ENCODE data around the gene SULT2B1.

SULT2B1 gene

GRCh38 chr19:48556163-48556562 is 4.2 kb downstream of the SULT2B1 start:
- POLR2A ChIA-PET (ENCODE audit: low non-redundant PET), result no interaction called here
- CTCF ChIA-PET, result interaction anchor here (0.6 to 0.7 kb wide), 3 partner anchors 53 to 421 kb away, joined by 3 read pairs; no protein-coding TSS in a partner anchor

DNA sequence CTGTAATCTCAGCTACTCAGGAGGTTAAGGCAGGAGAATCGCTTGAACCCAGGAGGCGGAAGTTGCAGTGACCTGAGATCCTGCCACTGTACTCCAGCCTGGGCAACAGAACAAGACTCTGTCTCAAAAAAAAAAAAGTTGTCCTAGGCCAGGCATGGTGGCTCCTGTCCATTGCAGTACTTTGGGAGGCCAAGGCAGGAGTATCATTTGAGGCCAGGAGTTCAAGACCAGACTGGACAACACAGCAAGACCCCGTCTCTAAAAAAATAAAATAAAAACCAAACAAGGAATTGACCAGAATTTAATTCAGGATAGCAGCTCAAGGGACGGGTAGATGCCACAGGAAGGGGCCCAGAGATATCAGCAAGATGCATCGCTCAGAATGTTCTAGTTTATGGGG is 4.9 kb downstream of the SULT2B1 start:
- ChIA-PET POLR2A (ENCODE audit: low non-redundant PET) (no interaction called here), CTCF (interaction anchor here (0.6 to 0.7 kb wide), 2 partner anchors 52 to 106 kb away, joined by 3 read pairs; no protein-coding TSS in a partner anchor)
- TF ChIP-seq, protein P1, sequence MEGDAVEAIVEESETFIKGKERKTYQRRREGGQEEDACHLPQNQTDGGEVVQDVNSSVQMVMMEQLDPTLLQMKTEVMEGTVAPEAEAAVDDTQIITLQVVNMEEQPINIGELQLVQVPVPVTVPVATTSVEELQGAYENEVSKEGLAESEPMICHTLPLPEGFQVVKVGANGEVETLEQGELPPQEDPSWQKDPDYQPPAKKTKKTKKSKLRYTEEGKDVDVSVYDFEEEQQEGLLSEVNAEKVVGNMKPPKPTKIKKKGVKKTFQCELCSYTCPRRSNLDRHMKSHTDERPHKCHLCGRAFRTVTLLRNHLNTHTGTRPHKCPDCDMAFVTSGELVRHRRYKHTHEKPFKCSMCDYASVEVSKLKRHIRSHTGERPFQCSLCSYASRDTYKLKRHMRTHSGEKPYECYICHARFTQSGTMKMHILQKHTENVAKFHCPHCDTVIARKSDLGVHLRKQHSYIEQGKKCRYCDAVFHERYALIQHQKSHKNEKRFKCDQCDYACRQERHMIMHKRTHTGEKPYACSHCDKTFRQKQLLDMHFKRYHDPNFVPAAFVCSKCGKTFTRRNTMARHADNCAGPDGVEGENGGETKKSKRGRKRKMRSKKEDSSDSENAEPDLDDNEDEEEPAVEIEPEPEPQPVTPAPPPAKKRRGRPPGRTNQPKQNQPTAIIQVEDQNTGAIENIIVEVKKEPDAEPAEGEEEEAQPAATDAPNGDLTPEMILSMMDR (conservative IDR thresholded peaks at IDR 0.05; ENCODE audit: low read depth), result no peak
- no peak for DNase-seq (ENCODE audit: low spot score)
- H3K27ac ChIP-seq, result peak overlapping the region; percentile 59

More at GRCh38 chr19:48556163-48556562, 4.2 kb downstream of the SULT2B1 start:
- H3K27ac ChIP-seq, result peak overlapping the region; percentile 59
- TF ChIP-seq, protein P1 (conservative IDR thresholded peaks at IDR 0.05; ENCODE audit: low read depth), result no peak
- DNase-seq (ENCODE audit: low spot score), result peak; percentile 79

DNA sequence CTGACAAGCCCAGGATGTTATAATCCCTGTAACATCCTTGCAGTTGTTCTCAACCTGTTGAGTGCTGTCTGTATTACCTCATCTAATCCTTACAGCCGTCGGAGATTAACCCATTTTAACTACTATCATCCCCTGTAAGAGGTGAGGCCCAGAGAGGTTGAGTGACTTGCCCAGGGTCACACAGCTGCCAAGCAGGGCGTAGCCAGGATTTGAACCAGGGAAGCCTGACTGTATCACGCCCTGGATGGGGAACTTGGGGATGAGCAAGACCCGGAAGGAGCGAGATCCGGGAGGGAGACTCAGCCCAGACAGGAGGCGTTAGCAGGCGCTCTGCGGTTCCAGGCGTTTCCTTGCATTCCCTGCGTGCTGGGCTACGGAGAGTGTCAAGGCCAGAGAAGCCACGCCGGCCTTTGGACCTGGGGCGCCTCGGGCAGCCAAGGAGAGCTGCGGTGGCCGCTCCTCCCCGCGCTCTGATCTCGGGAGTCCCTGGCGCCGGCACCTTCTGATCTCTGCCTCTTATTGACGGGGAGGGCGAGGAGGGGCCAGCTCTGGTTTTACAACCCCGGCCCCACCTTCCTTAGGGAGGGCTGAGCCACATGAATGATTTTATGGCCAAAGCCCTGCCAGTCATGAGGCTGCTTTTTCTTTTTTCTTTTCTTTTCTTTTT is 6.2 kb downstream of the SULT2B1 start:
- no peak for DNase-seq (ENCODE audit: low spot score)
- TF ChIP-seq, protein P1 (conservative IDR thresholded peaks at IDR 0.05; ENCODE audit: low read depth), result no peak
- CTCF ChIA-PET, result interaction anchor here (0.6 to 0.7 kb wide), 2 partner anchors 12 to 26 kb away, joined by 3 read pairs; no protein-coding TSS in a partner anchor
- H3K27ac ChIP-seq, result peak overlapping the region; percentile 31; the same call in 1 of the 2 replicates
- POLR2A ChIA-PET (ENCODE audit: low non-redundant PET), result no interaction called here

GRCh38 chr19:48560095-48560530 is 8.1 kb downstream of the SULT2B1 start:
- TF ChIP-seq, protein P1 (conservative IDR thresholded peaks at IDR 0.05; ENCODE audit: low read depth), result no peak

DNA sequence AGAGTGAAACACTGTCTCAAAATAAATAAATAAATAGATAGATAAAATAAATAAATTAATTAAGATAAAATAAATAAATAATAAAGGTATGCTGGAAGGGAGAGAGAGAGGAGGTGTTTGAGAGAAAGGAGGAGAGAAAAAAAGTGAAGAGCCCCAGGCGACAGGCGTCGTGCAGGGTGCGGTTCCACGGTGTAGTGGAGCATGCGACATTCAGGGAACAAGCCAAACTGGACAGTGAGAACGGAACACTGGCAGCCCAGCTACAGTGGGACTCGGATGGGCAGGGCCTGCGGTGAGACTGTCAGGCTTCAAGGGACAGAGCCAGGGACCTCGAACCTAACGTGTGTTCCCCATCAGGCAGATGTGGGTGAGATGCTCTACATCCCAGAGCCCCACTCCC is 9.4 kb downstream of the SULT2B1 start:
- CTCF ChIA-PET, result no interaction called here
- POLR2A ChIA-PET (ENCODE audit: low non-redundant PET), result no interaction called here
- TF ChIP-seq, protein P1 (conservative IDR thresholded peaks at IDR 0.05; ENCODE audit: low read depth), result no peak
- no peak for DNase-seq (ENCODE audit: low spot score)
- no peak overlapping the region for H3K27ac ChIP-seq

More at GRCh38 chr19:48560095-48560530, 8.1 kb downstream of the SULT2B1 start:
- DNase-seq (ENCODE audit: low spot score), result no peak
- ChIA-PET CTCF (interaction anchor here (1.1 kb wide), 1 partner anchor 54 kb away, joined by 3 read pairs; no protein-coding TSS in a partner anchor), POLR2A (ENCODE audit: low non-redundant PET) (no interaction called here)
- no peak overlapping the region for H3K27ac ChIP-seq

DNA sequence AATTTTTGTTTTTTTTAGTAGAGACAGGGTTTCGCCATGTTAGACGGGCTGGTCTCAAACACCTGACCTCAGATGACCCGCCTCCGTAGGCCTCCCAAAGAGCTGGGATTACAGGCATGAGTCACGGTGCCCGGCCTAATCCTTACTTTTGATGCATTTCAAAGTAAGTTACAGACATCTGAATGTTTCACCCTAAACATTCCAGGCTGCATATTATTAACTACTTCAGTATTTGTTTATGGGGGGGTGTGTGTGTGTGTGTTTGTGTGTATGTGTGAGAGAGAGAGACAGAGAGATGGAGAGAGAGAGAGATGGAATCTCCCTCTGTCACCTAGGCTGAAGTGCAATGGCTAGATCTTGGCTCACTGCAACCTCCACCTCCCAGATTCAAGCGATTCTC is 13.1 kb downstream of the SULT2B1 start:
- POLR2A ChIA-PET (ENCODE audit: low non-redundant PET), result no interaction called here
- TF ChIP-seq, protein P1 (conservative IDR thresholded peaks at IDR 0.05; ENCODE audit: low read depth), result no peak

More for the DNA sequence above, 13.1 kb downstream of the SULT2B1 start:
- peak overlapping the region; percentile 64 for H3K27ac ChIP-seq
- no peak for DNase-seq (ENCODE audit: low spot score)
- CTCF ChIA-PET, result interaction anchor here (0.6 kb wide), 1 partner anchor 24 kb away, joined by 3 read pairs; no protein-coding TSS in a partner anchor

Measured in RWPE1 (cell line).